AG09309 (cell line): ENCODE results near the gene ATXN8OS.
"Not testable (repeated sequence)": the region's sequence is repeated elsewhere in the genome, so short reads cannot be mapped to it uniquely, and the experiment has no call there.

ENCODE experiments used
- DNase-seq: peaks from one replicate; pipeline ENCODE4 v3.0.0-alpha.2; 2010; ENCODE audit warnings: low read depth
- H3K4me3 ChIP-seq: 2 replicates; pipeline ENCODE4 v1.5.1; 2011; ENCODE audit warnings: mild to moderate bottlenecking, low read depth, low read length, moderate library complexity; ENCODE audit not compliant: control insufficient read depth
- CTCF ChIP-seq: IDR thresholded peaks from 2 replicates; pipeline ENCODE4 v1.5.1; 2011; ENCODE audit warnings: mild to moderate bottlenecking, low read depth, low read length, inconsistent platforms; ENCODE audit not compliant: insufficient read depth, control insufficient read depth; ENCODE audit errors: missing control alignments

The ATXN8OS gene

GRCh38 chr13:70104481-70104880 is 3.1 kb upstream of the ATXN8OS start:
- DNase-seq: no peak
- H3K4me3 ChIP-seq: no peak overlapping the region
- TF ChIP-seq CTCF: no peak

GRCh38 chr13:70107125-70107497 is 515 bp upstream of the ATXN8OS start:
- no peak for TF ChIP-seq CTCF
- no peak overlapping the region for H3K4me3 ChIP-seq
- DNase-seq: no peak

- H3K4me3 ChIP-seq: no peak within 1 kb of the TSS
- no peak for TF ChIP-seq CTCF
- DNase-seq: no peak
Measured at GRCh38 chr13:70108356-70109105, 905 bp downstream of the ATXN8OS start, which contains the start of gene KLHL1. Gene KLHL1 (minus strand): TSS chr13:70108452. CDS start chr13:70107699, 753 bp downstream.

GRCh38 chr13:70117338-70117905 is 9.8 kb downstream of the ATXN8OS start:
- no peak for DNase-seq
- H3K4me3 ChIP-seq: no peak overlapping the region

GRCh38 chr13:70125693-70126092 is 18.1 kb downstream of the ATXN8OS start:
- no peak for TF ChIP-seq CTCF
- DNase-seq: no peak
- H3K4me3 ChIP-seq: no peak overlapping the region

More at GRCh38 chr13:70117338-70117905, 9.8 kb downstream of the ATXN8OS start:
- no peak for TF ChIP-seq CTCF

- no peak for TF ChIP-seq CTCF
- no peak overlapping the region for H3K4me3 ChIP-seq
- DNase-seq: no peak
Measured at GRCh38 chr13:70128098-70128497, 20.5 kb downstream of the ATXN8OS start.

GRCh38 chr13:70142658-70143057 is 35.0 kb downstream of the ATXN8OS start:
- not testable (repeated sequence) for H3K4me3 ChIP-seq, DNase-seq
